HG02798 (cell line): ENCODE results near the gene TP73.

ENCODE experiments used
- ATAC-seq: cut with Tn5 transposase; IDR thresholded peaks from one replicate; pipeline ENCODE4 v1.9.1; 2021; ENCODE audit warnings: mild to moderate bottlenecking; ENCODE audit not compliant: unreplicated experiment, poor library complexity

The TP73 gene

DNA sequence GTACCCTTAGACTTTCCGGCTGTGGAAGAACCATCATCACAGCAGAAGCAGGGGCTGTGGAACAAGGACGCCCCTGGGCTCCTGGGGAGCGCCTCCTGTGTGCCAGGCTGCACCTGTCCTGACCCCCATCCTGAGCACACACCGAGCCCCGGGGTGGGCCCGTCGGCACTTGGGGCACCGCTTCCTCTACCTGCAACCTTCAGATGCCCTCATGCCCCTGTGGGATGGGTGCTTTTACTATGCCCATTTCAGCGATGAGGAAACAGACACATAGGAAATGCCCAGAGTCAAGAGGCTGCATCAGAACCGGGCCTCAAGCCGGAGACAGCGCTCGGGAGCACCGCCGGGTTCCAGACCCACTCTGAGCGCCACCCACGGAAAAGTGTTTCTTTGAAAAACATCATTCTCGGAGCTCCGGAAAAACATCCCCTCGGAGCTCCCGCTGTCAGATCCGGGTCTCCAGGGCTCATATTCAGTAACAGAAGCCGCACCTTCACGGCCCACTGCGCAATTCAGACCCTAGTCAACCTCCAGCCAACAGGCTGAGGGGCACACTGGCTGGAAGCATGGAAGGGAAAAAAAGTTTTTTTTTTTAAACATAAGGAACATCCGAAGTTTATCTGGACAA is 19.5 kb upstream of the TP73 start:
- no peak for ATAC-seq

DNA sequence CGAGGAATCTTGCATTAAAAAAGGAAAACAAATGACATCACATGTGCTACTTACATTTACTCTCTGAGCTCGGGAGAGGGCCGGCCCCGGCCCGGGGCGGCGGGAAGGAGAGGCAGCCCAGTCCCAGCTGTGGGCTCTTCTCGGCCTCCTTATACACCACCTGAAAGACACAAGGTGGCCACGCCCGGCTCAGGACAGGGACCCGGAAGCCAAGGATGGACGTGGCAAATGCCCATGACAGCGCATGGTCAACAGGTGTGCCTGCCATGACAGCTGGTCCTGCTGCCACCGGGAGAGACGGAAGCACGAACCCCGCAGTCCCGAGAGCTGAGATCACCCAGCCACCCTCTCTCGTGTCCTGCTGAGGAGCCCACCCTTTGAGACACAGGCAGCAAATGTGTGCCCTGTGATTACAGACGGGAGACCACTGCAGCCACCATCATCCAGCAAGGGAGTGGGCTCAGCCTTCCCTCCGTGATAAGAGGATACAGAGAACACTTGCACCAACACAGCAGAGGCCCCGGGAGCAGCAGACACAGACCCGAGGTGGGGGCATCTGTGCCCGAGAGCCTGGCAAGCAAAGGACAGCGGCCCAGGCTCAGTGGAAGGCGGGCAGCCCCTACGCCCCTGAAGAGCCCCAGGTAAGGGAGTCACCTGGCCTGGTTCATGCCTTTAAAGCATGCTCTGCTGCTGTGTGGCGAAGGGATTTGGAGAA is 18.8 kb upstream of the TP73 start:
- no peak for ATAC-seq

GRCh38 chr1:3634059-3634800 is 18.1 kb upstream of the TP73 start:
- ATAC-seq, result no peak

GRCh38 chr1:3636080-3636479 is 16.2 kb upstream of the TP73 start:
- ATAC-seq, result no peak

GRCh38 chr1:3636531-3636930 is 15.8 kb upstream of the TP73 start:
- no peak for ATAC-seq

- no peak for ATAC-seq
These were observed 14.3 kb upstream of the TP73 start for GRCh38 chr1:3638027-3638426.

DNA sequence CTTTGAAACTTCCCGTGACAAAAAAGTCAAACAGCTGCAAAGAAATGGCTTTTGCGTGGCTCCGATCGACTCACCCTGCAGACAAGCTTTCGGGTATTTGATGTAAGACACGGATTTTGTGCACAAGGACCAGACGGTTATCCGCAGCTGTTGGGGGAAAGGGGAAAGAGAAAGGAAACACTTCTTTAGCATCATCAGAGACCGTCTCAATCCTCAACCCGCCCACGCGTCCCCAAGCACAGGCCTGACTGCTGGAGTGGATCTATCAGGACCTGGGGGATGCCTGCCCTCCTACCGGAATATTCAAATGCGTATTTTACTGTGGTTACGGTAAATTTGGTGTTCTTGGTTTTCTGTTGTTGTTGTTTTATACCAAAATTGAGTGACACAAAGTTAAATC is 13.6 kb upstream of the TP73 start:
- no peak for ATAC-seq

- no peak for ATAC-seq
These were observed 12.9 kb upstream of the TP73 start for GRCh38 chr1:3639397-3639911.

GRCh38 chr1:3640121-3640837 is 12.0 kb upstream of the TP73 start:
- no peak for ATAC-seq

- ATAC-seq, result no peak
These were observed 11.1 kb upstream of the TP73 start for GRCh38 chr1:3641046-3641760.

GRCh38 chr1:3641816-3642215 is 10.5 kb upstream of the TP73 start:
- no peak for ATAC-seq

DNA sequence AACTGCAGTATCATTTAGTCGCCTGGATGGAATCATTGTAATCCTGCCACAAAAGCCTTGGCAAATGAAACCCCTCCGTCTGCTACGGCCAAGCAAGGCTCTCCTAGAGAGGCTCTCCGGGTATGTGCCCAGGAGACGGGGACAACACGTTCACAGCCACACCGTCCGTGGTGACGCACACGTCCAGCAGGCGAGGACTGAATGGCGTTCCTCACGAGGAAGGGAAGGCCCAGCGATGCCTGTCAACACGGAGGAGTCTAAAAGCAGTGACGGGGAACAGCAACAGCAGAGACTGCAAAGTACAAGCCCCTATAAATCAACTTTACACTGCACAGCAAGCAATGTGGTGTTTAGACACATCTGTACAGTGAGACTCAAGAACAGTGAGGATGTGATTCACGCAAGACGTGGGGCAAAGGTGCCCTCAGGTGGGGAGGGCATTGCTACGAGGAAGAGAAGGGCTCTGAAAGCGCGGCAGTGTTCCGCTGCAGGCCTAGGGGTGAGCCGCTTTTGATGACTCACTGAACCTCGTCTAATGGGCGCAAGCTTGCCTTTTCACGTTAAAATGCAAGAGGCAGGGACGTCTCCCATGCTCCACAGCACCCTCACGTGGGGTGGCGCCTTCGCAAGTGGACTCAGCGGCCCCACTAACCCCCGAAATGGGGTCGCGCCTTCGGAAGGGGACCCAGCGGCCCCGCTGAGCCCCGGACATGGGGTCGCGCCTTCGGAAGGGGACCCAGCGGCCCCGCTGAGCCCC is 9.2 kb upstream of the TP73 start:
- ATAC-seq, result no peak

GRCh38 chr1:3644273-3644672 is 8.0 kb upstream of the TP73 start:
- no peak for ATAC-seq

DNA sequence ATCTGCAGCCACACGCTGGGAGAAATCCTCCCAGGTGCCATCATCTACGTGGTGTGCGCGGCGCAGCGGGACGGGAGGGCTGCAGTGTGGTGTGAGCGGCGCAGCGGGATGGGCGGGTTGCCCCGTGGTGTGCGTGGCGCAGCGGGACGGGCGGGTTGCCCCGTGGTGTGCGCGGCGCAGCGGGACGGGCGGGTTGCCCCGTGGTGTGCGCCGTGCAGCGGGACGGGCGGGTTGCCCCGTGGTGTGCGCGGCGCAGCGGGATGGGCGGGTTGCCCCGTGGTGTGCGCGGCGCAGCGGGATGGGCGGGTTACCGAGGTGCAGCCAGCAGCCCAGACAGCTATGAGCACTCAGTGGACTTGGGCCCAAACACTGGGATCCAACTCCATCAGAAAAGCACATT is 7.1 kb upstream of the TP73 start:
- no peak for ATAC-seq

- no peak for ATAC-seq
These were observed 6.5 kb upstream of the TP73 start for GRCh38 chr1:3645666-3646355.

GRCh38 chr1:3646596-3646995 is 5.7 kb upstream of the TP73 start:
- no peak for ATAC-seq

GRCh38 chr1:3649342-3650247 is 2.7 kb upstream of the TP73 start, which contains the start of gene WRAP73:
Gene WRAP73, minus strand, starts transcription at chr1:3650103. Its CDS starts 104 bp downstream, at chr1:3649999.
- ATAC-seq, result peak; percentile 78
